ENCODE measurements around the gene TNRC6B.

DNA sequence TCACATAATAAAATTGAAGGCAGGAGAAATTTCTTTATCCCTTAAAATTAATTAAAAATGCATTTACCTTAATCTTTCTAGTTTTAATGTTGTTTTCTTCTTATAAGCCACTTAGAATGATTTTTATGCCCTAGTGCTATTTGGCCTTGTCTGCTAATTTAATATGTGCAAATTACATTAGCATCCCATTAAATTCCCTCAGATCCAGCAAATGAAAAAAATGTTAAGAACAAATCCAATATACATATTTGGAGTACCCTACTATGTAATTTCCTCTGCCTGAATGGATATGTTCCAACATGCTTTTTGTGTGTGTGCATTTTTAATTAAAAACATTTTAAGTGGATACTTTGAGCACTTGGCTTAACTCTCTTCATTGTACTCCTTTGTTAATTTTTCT is 56.9 kb downstream of the TNRC6B start:
- TF ChIP-seq, protein P1, sequence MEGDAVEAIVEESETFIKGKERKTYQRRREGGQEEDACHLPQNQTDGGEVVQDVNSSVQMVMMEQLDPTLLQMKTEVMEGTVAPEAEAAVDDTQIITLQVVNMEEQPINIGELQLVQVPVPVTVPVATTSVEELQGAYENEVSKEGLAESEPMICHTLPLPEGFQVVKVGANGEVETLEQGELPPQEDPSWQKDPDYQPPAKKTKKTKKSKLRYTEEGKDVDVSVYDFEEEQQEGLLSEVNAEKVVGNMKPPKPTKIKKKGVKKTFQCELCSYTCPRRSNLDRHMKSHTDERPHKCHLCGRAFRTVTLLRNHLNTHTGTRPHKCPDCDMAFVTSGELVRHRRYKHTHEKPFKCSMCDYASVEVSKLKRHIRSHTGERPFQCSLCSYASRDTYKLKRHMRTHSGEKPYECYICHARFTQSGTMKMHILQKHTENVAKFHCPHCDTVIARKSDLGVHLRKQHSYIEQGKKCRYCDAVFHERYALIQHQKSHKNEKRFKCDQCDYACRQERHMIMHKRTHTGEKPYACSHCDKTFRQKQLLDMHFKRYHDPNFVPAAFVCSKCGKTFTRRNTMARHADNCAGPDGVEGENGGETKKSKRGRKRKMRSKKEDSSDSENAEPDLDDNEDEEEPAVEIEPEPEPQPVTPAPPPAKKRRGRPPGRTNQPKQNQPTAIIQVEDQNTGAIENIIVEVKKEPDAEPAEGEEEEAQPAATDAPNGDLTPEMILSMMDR (IDR thresholded peaks at IDR 0.05) = no peak
- TF ChIP-seq EP300 (IDR thresholded peaks at IDR 0.05) = no peak

Measured in tibial nerve (tissue), 4 donors.